ENCODE measurements around the gene ARMC12.

DNA sequence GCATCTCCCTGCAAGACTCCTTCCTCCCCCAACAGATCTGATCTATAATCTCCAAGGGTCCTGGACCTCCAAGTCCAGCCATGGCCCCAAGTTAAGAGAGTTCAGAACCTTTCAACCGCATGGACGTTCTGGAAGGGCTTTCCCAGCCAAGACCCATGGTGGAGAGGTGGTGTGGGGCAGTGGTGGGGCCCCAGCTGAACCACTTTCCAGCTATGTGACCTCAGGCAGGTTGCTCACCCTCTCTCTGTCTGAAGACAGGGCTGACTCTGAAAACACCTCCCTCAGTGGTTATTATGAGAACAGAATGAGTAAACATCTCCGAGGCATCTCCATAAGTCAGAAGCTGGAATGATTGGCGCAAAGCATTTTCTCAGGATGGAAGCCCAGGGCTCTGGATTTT is 59.4 kb downstream of the ARMC12 start:
- TF ChIP-seq ZNF530 (CRISPR knock-in tag; IDR thresholded peaks at IDR 0.05; ENCODE audit: low read depth) (no peak), MZF1 (CRISPR knock-in tag; IDR thresholded peaks at IDR 0.05; ENCODE audit: borderline replicate concordance) (no peak), TSC22D2 (CRISPR knock-in tag; IDR thresholded peaks at IDR 0.05; ENCODE audit: borderline replicate concordance) (no peak), ZNF431 (CRISPR knock-in tag; IDR thresholded peaks at IDR 0.05; ENCODE audit: borderline replicate concordance, low read depth) (no peak)
- TF ChIP-seq, protein P1, sequence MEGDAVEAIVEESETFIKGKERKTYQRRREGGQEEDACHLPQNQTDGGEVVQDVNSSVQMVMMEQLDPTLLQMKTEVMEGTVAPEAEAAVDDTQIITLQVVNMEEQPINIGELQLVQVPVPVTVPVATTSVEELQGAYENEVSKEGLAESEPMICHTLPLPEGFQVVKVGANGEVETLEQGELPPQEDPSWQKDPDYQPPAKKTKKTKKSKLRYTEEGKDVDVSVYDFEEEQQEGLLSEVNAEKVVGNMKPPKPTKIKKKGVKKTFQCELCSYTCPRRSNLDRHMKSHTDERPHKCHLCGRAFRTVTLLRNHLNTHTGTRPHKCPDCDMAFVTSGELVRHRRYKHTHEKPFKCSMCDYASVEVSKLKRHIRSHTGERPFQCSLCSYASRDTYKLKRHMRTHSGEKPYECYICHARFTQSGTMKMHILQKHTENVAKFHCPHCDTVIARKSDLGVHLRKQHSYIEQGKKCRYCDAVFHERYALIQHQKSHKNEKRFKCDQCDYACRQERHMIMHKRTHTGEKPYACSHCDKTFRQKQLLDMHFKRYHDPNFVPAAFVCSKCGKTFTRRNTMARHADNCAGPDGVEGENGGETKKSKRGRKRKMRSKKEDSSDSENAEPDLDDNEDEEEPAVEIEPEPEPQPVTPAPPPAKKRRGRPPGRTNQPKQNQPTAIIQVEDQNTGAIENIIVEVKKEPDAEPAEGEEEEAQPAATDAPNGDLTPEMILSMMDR (CRISPR knock-in tag; IDR thresholded peaks at IDR 0.05) = no peak

All from HepG2 (cell line).